Loucy (cell line): ENCODE data around the gene HYOU1.
A peak's percentile ranks its signal among the peaks of the same experiment; 100 is the strongest.

Experiments used
- H2AFZ ChIP-seq: fragments of 200-600 bp; sonication (generic); 2 replicates; pipeline ENCODE4 v1.6.0; 2016; ENCODE audit warnings: antibody characterized with exemption, mild to moderate bottlenecking, low read length, moderate library complexity
- H3F3A ChIP-seq: fragments of 200-600 bp; 2 replicates; pipeline ENCODE4 v1.6.0; 2016; ENCODE audit warnings: antibody characterized with exemption, low read depth, mild to moderate bottlenecking
- H3K27me3 ChIP-seq: fragments of 200-600 bp; sonication (generic); 2 replicates; pipeline ENCODE4 v1.6.1; 2014; ENCODE audit warnings: low read length, mild to moderate bottlenecking; ENCODE audit not compliant: insufficient read depth, poor library complexity, severe bottlenecking
- H3K36me3 ChIP-seq: fragments of 200-600 bp; sonication (generic); 2 replicates; pipeline ENCODE4 v1.6.1; 2016; ENCODE audit warnings: low read length; ENCODE audit not compliant: insufficient read depth
- H3K4me1 ChIP-seq: fragments of 200-600 bp; sonication (generic); 2 replicates; pipeline ENCODE4 v1.5.1; 2014; ENCODE audit warnings: low read length, mild to moderate bottlenecking; ENCODE audit not compliant: insufficient read depth, poor library complexity, severe bottlenecking
- H3K4me2 ChIP-seq: fragments of 200-600 bp; sonication (generic); 2 replicates; pipeline ENCODE4 v1.6.0; 2014; ENCODE audit warnings: antibody characterized with exemption, low read length, low read depth, mild to moderate bottlenecking; ENCODE audit not compliant: poor library complexity, severe bottlenecking
- H3K4me3 ChIP-seq: fragments of 200-600 bp; sonication (generic); 2 replicates; pipeline ENCODE4 v1.5.1; 2014; ENCODE audit warnings: low read length, mild to moderate bottlenecking, mixed read lengths; ENCODE audit not compliant: poor library complexity, severe bottlenecking
- H3K79me2 ChIP-seq: fragments of 200-600 bp; sonication (generic); 2 replicates; pipeline ENCODE4 v1.6.1; 2014; ENCODE audit warnings: low read length; ENCODE audit not compliant: insufficient read depth
- H3K9ac ChIP-seq: fragments of 200-600 bp; sonication (generic); 2 replicates; pipeline ENCODE4 v1.6.0; 2014; ENCODE audit warnings: mild to moderate bottlenecking, low read depth, low read length, moderate library complexity; ENCODE audit not compliant: poor library complexity, severe bottlenecking
- H3K9me2 ChIP-seq: fragments of 200-600 bp; sonication (generic); replicated peaks from 2 replicates; pipeline ENCODE4 v1.6.1; 2016; ENCODE audit warnings: low read depth, low read length, mixed read lengths
- H3K9me3 ChIP-seq: fragments of 200-600 bp; sonication (generic); 2 replicates; pipeline ENCODE4 v1.6.1; 2014; ENCODE audit warnings: mild to moderate bottlenecking, antibody characterized with exemption, low read length, low read depth; ENCODE audit not compliant: insufficient read depth
- H4K20me1 ChIP-seq: fragments of 200-600 bp; sonication (generic); 2 replicates; pipeline ENCODE4 v1.6.0; 2014; ENCODE audit warnings: antibody characterized with exemption, low read length, mild to moderate bottlenecking; ENCODE audit not compliant: insufficient read depth, poor library complexity, severe bottlenecking
- CTCF ChIP-seq: fragments of 200-600 bp; sonication (generic); conservative IDR thresholded peaks from 2 replicates; pipeline ENCODE4 v1.5.1; 2014; ENCODE audit warnings: mild to moderate bottlenecking, antibody characterized with exemption, low read length
- EZH2phosphoT487 ChIP-seq: fragments of 200-600 bp; IDR thresholded peaks from 2 replicates; pipeline ENCODE4 v1.6.1; 2018; ENCODE audit warnings: antibody characterized with exemption, mild to moderate bottlenecking, moderate library complexity, borderline replicate concordance

Gene HYOU1

DNA sequence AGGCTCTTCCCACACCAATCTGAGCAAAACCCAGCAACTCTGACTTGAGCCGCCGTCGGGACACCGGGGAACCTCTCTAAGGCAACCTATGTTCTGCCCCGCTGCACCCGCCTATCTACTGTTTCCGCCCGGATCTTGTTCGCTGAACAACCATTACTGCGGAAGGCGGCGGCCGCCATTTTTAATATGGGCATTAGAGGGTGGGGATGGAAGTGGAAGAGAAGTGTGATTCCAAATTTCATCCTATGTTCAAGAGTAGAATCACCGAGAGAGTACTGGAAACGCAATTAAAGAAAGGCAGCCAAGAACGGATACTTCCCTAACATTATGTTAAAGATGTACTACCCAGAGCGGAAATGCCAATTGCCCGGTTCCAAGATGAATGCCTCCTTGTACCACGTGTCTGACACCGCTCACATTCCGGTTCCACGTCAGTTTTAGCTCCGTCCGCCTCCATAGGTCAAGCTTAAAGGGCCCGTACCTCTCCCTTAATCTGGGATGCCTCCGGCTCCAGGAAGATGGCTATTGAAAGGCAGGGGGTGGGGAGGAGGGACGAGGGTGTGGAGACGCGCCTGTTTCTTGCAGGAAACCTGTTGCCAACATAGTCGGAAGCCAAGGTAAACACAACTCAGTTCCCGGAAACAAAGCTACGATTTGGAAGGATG lies 44.9 kb upstream of the HYOU1 start, which contains the start of gene DPAGT1:
DPAGT1 (minus strand) TSS at position 95 of the 665 bp plus-strand sequence. CDS start 198 bp downstream, outside the sequence.
- peaks cover 31% of the 10 kb centered on the region for H3K4me1 ChIP-seq
- H3K79me2 ChIP-seq: peaks cover 49% of the 10 kb centered on the region
- H3K9me2 ChIP-seq: no peaks in the 10 kb centered on the region
- H3K36me3 ChIP-seq: peaks cover 16% of the 10 kb centered on the region; the same call in 1 of the 2 replicates
- peak within 1 kb of the TSS; percentile 84 for H3K9ac ChIP-seq
- peak within 1 kb of the TSS; percentile 88 for H3K4me3 ChIP-seq
- no peaks in the 10 kb centered on the region for H4K20me1 ChIP-seq
- no peaks in the 10 kb centered on the region for H3F3A ChIP-seq
- no peaks in the 10 kb centered on the region for H3K27me3 ChIP-seq
- no peak for TF ChIP-seq EZH2phosphoT487
- no peak for TF ChIP-seq CTCF
- no peaks in the 10 kb centered on the region for H3K9me3 ChIP-seq
- peak within 1 kb of the TSS; percentile 91 for H2AFZ ChIP-seq
- H3K4me2 ChIP-seq: peak within 1 kb of the TSS; percentile 99

DNA sequence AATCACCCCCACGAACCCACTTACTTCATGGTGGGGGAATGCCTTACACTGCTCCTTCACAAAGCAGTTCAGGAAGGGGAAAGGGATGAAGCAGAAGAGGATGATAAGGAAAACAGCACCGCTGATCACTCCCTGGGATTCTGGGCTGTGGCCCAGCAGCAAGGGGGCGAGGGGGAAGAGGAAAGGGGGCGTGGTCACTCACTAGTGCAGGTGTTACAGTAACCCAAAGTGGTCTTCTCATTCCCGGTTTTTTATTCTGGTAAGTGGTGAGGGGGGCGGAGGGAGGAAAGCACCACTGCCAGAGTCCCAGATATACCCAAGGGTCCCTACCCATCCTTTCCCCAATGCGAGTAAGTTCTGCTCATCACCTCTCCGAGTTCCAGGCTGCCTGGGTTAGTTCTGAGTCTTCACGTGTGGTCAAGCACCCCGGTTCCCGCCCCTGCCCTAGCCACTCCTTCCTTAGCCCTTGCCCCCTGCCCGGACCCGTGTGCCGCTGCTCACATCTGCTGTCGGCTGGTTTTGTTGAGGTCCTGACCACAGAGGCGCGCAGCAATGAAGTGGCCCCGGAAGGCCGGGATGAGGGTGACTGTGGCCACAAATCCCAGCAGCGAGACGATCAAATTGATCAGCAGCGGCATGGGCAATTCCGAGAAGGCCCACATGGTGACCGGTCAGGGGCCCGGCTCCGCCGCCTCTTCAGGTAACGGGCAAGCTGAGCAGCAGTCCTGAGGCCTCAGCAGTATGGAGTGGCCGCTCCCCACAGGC lies 44.2 kb upstream of the HYOU1 start:
- TF ChIP-seq EZH2phosphoT487 (no peak), CTCF (no peak)
- H3K4me1 ChIP-seq: peaks cover 24% of the 10 kb centered on the region

DNA sequence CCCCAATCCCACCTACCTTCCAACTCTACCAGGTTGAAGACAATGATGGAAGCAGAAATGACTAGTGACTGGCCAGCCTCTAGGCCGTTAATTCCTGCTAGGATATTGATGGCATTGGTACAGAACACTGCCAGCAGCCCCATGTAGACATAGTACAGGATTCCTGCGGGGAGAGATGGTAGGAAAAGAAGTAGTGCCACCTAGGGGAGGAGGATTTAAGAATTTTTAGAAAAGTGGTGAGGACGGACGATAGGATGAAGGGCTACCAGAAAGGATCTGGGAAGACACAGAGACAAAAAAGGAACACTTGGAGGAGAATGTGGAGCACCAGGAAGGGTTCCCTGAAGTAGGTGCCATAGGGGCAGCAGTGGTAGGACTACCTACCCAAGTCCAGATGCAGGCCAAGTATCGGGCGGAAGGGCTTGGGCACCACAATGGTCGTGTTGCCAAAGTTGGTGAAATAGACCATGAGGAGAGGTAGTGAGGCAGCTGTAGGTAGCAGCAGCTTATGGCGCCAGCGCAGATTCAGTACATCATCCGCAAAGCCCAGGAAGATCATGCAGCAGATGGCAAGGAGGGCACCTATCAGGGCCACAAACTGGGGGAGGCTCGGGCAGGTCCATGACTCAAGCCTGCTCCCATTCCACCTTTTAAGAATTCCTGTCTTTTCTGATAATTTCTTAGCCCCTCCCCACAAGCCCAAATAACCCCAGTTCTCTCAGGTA lies 43.4 kb upstream of the HYOU1 start:
- Histone ChIP-seq H3K27me3 (no peaks in the 10 kb centered on the region), H3K9ac (peak overlapping the region; percentile 84), H3K4me2 (peak overlapping the region; percentile 99), H3K9me3 (no peaks in the 10 kb centered on the region), H2AFZ (peak overlapping the region; percentile 22; the same call in 1 of the 2 replicates), H3K36me3 (peaks cover 19% of the 10 kb centered on the region; the same call in 1 of the 2 replicates), H3K4me3 (peak overlapping the region; percentile 88), H3F3A (no peaks in the 10 kb centered on the region), H4K20me1 (no peaks in the 10 kb centered on the region), H3K4me1 (peaks cover 23% of the 10 kb centered on the region), H3K9me2 (no peaks in the 10 kb centered on the region), H3K79me2 (peaks cover 55% of the 10 kb centered on the region)
- TF ChIP-seq EZH2phosphoT487 (no peak), CTCF (peak; percentile 72)

More for the DNA sequence above, 44.2 kb upstream of the HYOU1 start:
- Histone ChIP-seq H4K20me1 (no peaks in the 10 kb centered on the region), H3K4me3 (peak overlapping the region; percentile 88), H3K9me3 (no peaks in the 10 kb centered on the region), H3K4me2 (peak overlapping the region; percentile 99), H3F3A (no peaks in the 10 kb centered on the region), H2AFZ (peak overlapping the region; percentile 91), H3K79me2 (peaks cover 51% of the 10 kb centered on the region), H3K27me3 (no peaks in the 10 kb centered on the region), H3K9ac (peak overlapping the region; percentile 84), H3K36me3 (peaks cover 19% of the 10 kb centered on the region; the same call in 1 of the 2 replicates), H3K9me2 (no peaks in the 10 kb centered on the region)
